ENCODE measurements around the gene CHMP2B.

DNA sequence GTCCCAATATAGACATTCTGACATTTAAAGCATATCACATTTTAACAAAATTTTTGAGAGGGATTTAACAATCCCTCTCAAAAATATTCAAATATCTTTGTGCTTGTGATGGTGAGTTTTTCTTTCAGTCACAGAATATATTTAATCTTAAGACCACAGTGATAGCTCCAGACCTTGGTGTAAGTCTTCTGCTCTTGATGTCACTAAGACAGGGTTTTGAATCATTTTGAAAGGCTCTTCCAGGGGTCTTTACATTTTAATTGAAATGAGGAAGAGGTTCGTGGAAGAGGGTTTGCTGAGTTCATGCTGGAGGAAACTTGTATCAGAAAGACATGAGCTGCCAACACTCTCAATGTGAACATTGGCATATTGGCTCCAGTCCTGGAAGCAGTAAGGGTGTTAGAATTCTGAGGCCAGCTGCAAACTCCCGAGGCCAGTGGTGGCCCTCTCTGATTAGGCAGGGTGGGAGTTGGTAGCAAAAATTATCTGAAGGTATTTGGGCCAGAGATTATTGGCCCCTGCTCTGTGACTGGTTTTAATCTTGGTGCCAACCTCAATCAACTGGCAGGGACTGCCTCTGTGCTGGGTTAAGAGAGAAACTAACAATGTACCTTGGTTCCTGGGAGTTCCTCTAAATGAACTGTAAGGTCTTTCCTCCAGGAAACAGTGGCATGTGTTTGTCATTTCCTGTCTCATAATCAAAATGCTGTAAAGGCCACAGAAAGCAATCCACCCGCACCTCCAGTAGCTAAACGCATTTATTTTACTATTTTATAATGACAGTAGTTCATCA is 44.0 kb downstream of the CHMP2B start:
- no peak for TF ChIP-seq EZH2phosphoT487 (IDR thresholded peaks at IDR 0.05; ENCODE audit: borderline replicate concordance, low read length)
- TF ChIP-seq, protein P1, sequence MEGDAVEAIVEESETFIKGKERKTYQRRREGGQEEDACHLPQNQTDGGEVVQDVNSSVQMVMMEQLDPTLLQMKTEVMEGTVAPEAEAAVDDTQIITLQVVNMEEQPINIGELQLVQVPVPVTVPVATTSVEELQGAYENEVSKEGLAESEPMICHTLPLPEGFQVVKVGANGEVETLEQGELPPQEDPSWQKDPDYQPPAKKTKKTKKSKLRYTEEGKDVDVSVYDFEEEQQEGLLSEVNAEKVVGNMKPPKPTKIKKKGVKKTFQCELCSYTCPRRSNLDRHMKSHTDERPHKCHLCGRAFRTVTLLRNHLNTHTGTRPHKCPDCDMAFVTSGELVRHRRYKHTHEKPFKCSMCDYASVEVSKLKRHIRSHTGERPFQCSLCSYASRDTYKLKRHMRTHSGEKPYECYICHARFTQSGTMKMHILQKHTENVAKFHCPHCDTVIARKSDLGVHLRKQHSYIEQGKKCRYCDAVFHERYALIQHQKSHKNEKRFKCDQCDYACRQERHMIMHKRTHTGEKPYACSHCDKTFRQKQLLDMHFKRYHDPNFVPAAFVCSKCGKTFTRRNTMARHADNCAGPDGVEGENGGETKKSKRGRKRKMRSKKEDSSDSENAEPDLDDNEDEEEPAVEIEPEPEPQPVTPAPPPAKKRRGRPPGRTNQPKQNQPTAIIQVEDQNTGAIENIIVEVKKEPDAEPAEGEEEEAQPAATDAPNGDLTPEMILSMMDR (conservative IDR thresholded peaks at IDR 0.05; ENCODE audit: low read depth, low read length) = no peak

Data from PC-3 (cell line).